ENCODE data around the gene RCSD1. TPM values are rescaled to one million over a fixed set of nuclear protein-coding genes. Genes with fewer than 3 reads are reported as not detected.

The RCSD1 gene
- total and polyA plus RNA-seq, 8 donors: 12.2 to 21.9 (median 21.3) TPM

GRCh38 chr1:167645140-167645541 is 15.1 kb downstream of the RCSD1 start:
- intact Hi-C loops (cut with DNase I): no loop called here
- TF ChIP-seq, protein P1, sequence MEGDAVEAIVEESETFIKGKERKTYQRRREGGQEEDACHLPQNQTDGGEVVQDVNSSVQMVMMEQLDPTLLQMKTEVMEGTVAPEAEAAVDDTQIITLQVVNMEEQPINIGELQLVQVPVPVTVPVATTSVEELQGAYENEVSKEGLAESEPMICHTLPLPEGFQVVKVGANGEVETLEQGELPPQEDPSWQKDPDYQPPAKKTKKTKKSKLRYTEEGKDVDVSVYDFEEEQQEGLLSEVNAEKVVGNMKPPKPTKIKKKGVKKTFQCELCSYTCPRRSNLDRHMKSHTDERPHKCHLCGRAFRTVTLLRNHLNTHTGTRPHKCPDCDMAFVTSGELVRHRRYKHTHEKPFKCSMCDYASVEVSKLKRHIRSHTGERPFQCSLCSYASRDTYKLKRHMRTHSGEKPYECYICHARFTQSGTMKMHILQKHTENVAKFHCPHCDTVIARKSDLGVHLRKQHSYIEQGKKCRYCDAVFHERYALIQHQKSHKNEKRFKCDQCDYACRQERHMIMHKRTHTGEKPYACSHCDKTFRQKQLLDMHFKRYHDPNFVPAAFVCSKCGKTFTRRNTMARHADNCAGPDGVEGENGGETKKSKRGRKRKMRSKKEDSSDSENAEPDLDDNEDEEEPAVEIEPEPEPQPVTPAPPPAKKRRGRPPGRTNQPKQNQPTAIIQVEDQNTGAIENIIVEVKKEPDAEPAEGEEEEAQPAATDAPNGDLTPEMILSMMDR (IDR thresholded peaks at IDR 0.05): no peak
- no peak for DNase-seq

DNA sequence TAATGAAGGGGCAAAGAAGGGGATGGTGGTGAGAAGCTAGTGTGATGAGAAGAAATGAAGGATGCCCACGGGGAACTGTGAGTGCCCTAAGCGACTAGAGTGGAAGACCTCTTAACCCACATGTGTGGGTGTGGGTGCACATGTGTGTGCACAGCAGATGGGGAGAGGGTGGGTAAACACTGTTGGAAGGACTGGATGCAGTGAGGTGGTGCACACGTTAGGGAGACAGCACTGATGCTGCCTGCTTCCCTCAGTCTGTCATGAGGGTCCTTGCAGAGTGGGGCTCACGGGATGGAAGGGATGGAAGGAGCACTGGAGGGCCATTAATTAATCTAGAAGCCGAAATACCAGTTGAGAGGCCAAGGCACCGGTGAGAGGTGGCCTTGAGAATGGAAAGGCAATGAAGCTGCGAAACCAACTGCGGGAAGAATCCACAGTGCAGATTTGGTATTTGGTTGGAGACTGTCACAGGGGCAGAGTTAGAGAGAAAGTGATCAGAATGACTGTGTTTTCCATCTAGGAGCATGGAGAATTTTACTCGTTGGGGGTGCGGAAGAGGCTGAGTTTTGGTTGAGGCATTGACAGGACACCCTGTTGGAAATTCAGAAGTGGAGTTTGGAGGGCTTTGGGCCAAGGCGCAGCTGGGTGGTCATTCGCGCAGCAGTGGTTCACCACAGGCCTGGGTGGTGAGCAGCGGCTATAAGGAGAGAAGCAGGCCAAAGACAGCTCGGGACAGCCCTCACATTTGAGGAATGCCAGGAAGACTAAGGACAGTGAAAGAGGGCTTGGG is 15.8 kb downstream of the RCSD1 start:
- no peaks in the 10 kb centered on the region for H3K36me3 ChIP-seq
- TF ChIP-seq, protein P1 (IDR thresholded peaks at IDR 0.05): no peak
- H3K4me1 ChIP-seq: peaks cover 12 to 49% of the 10 kb centered on the region in 2 donors
- H3K4me3 ChIP-seq: no peak overlapping the region
- DNase-seq (no peak), ATAC-seq (no peak)
- H3K9me3 ChIP-seq: no peaks in the 10 kb centered on the region
- intact Hi-C loops (cut with DNase I): no loop called here
- H3K27me3 ChIP-seq: no peaks in the 10 kb centered on the region
- no peak overlapping the region for H3K27ac ChIP-seq

More at GRCh38 chr1:167645140-167645541, 15.1 kb downstream of the RCSD1 start:
- no peak overlapping the region for H3K4me3 ChIP-seq
- peaks cover 12 to 42% of the 10 kb centered on the region in 2 donors for H3K4me1 ChIP-seq
- H3K9me3 ChIP-seq: no peaks in the 10 kb centered on the region
- ATAC-seq: no peak
- H3K36me3 ChIP-seq: peaks cover 0 to 7% of the 10 kb centered on the region in 2 donors
- H3K27me3 ChIP-seq: no peaks in the 10 kb centered on the region
- no peak overlapping the region for H3K27ac ChIP-seq

DNA sequence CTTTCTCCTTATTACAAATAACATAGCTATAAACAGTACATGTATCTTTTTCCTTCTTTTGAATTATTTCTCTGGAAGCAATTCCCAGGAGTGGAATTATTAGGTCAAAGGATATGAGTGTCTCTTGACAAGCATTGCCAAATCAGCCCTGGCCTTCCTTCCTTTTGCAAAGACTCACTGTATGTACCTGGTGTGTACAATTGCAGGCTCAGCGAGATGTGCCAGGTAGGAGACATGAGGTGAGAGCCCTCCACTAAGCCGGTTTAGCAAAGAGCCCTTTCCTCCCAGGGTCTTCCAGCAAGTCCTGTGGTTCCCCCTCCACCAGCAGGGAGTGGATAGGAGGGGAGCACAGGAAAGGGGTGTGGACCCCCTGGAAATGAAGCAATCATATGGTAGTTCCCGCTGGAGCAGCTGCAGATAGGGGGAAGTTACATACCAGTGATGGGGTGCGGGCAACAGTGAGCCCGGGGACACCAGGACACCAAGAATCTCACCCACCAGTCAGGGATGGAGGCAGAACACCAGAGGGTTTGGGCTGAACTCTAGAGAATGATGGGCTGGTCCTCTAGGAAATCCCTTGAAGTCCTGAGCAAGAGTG is 18.3 kb downstream of the RCSD1 start:
- Histone ChIP-seq H3K36me3 (no peaks in the 10 kb centered on the region), H3K4me3 (no peak overlapping the region), H3K9me3 (no peaks in the 10 kb centered on the region), H3K27me3 (no peaks in the 10 kb centered on the region), H3K27ac (peak overlapping the region; percentile 26 to 70), H3K4me1 (peaks cover 12 to 73% of the 10 kb centered on the region in 2 donors)
- intact Hi-C loops (cut with DNase I): no loop called here
- TF ChIP-seq, protein P1 (IDR thresholded peaks at IDR 0.05): no peak
- ATAC-seq (peak; percentile 64), DNase-seq (no peak)

DNA sequence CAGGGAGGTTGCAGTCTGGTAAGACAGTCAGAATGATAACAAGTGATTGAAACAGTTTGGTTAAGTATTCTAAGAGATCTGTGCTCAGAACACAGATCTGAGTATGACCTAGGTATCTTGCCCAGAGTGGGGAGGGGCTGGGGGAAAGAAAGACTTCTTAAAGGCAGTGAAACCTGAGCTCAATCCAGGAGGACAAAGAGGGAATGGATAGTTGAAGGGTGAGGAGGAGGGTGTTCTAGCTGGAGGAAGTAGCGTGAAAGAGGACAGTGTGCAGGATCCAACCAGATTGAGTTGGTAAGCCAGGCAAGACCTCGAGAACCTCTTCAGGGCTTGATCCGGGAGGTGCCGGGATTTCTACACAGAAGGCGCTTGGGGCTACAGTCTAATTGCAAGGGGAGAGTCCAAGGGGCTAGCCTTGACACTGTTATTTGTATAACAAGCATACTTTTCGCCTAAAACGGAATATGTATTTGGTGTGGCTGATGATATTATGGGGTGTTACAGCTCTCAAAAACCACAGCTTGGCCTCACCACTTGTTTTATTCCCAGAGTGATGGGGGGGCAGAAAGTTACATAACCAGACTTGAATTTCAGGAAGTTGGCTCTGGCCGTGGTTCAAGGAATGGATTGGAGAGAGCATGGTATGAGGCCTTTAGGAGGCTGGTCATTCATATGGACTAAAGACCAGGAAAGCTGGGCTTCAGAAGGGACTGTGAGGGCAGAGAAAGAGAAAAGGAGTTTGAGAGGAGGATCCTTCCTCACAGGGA is 19.1 kb downstream of the RCSD1 start:
- H3K4me3 ChIP-seq: no peak overlapping the region
- H3K4me1 ChIP-seq: peaks cover 12 to 78% of the 10 kb centered on the region in 2 donors
- intact Hi-C loops (cut with DNase I): no loop called here
- DNase-seq: peak in 1 of 4 donors; percentile 64
- TF ChIP-seq, protein P1 (IDR thresholded peaks at IDR 0.05): no peak
- no peaks in the 10 kb centered on the region for H3K9me3 ChIP-seq
- H3K27me3 ChIP-seq: no peaks in the 10 kb centered on the region
- no peaks in the 10 kb centered on the region for H3K36me3 ChIP-seq
- peak; percentile 75 for ATAC-seq
- peak overlapping the region; percentile 26 to 70 for H3K27ac ChIP-seq
